Activated CD8-positive, alpha-beta memory T cell treated with anti-CD3 and anti-CD28 coated beads, Interleukin-2, amount 50 U/mL, for 24 hours (primary cell): ENCODE data around the gene FGF21.
"Not testable (repeated sequence)": the region's sequence is repeated elsewhere in the genome, so short reads cannot be mapped to it uniquely, and the experiment has no call there.

ENCODE experiments used
- DNase-seq: peaks from one replicate; pipeline ENCODE4 v3.0.0-alpha.2; 2020; ENCODE audit errors: extremely low read depth

The FGF21 gene

GRCh38 chr19:48751845-48752495, 3.4 kb upstream of the FGF21 start:
- no peak for DNase-seq

- DNase-seq, result no peak
Measured at GRCh38 chr19:48752496-48753365, 2.6 kb upstream of the FGF21 start, which contains the start of gene FUT1. TSS of gene FUT1 (minus strand) at chr19:48752641. CDS start at chr19:48751281, 1,360 bp downstream.

GRCh38 chr19:48755787-48756186, 463 bp downstream of the FGF21 start:
- DNase-seq, result no peak

GRCh38 chr19:48756212-48756611, 888 bp downstream of the FGF21 start:
- DNase-seq, result no peak

- DNase-seq, result no peak
Measured at GRCh38 chr19:48756686-48757085, 1.4 kb downstream of the FGF21 start.

GRCh38 chr19:48757089-48757675, 1.9 kb downstream of the FGF21 start:
- no peak for DNase-seq

GRCh38 chr19:48757741-48758144, 2.4 kb downstream of the FGF21 start:
- no peak for DNase-seq

- DNase-seq, result no peak
Measured at GRCh38 chr19:48760504-48761205, 5.3 kb downstream of the FGF21 start.

- DNase-seq, result not testable (repeated sequence)
Measured at GRCh38 chr19:48765816-48766215, 10.5 kb downstream of the FGF21 start.

GRCh38 chr19:48768171-48768753, 12.9 kb downstream of the FGF21 start:
- not testable (repeated sequence) for DNase-seq

- DNase-seq, result no peak
Measured at GRCh38 chr19:48768994-48769713, 13.8 kb downstream of the FGF21 start.

GRCh38 chr19:48770266-48770665, 14.9 kb downstream of the FGF21 start:
- DNase-seq, result no peak

GRCh38 chr19:48770734-48771472, 15.6 kb downstream of the FGF21 start:
- no peak for DNase-seq

- DNase-seq, result no peak
Measured at GRCh38 chr19:48772503-48772953, 17.2 kb downstream of the FGF21 start.

- DNase-seq, result no peak
Measured at GRCh38 chr19:48777139-48777538, 21.8 kb downstream of the FGF21 start.

GRCh38 chr19:48777720-48778119, 22.4 kb downstream of the FGF21 start:
- no peak for DNase-seq

- DNase-seq, result no peak
Measured at GRCh38 chr19:48779636-48780035, 24.3 kb downstream of the FGF21 start.

GRCh38 chr19:48780631-48781391, 25.5 kb downstream of the FGF21 start:
- DNase-seq, result no peak

- DNase-seq, result no peak
Measured at GRCh38 chr19:48784527-48784926, 29.2 kb downstream of the FGF21 start.
